Stimulated activated CD8-positive, alpha-beta memory T cell treated with anti-CD3 and anti-CD28 coated beads, Interleukin-12 subunit alpha, Interleukin-12 subunit beta, amount 100 ng/mL, for 1 hour (primary cell): ENCODE results near the gene VARS2.
"Not testable (repeated sequence)": the region's sequence is repeated elsewhere in the genome, so short reads cannot be mapped to it uniquely, and the experiment has no call there.

Experiments
- DNase-seq: peaks from one replicate; pipeline ENCODE4 v3.0.0-alpha.2; 2020; ENCODE audit warnings: low read depth

Gene VARS2

DNA sequence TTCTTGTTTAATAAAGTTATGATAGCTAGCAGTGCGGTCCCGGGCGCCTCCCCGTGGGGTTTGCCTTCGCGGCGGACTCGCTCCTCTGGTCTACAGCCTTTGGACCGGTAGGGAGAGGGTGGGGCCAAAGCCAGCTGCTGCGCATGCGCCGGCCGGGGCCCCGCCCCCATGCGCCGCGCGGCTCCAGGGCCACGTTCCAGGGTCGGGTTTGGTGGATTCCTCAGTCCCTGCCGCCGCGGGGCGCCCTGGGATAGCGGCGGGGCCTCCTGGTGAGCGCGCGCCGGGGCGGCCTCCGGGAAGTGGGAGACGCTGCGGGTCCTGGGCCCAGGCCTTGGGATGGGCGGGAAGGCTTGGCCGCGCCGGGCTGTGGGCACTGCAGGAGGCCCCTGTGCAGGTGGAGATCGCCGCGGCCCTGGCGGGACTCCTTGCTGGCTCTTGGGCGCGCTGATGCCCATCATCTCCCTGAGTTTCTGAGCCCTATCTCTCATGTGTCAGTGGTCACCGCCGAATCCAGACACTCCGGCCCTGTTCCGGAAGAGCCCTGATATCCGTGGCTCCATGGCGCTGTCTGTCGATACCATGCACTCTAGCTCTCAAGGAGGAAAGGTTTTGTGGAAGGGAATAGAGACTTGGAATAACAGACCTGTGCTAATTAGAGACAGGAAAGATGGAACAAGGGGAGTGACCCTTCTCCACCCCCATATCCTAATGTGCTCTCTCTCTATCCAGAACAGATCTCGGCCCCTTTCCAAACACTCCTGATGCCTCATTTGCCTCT is at the start of gene VARS2:
Gene VARS2, plus strand, starts transcription at position 163 of the 778 bp plus-strand sequence. Its CDS starts 599 bp downstream, at position 762.
- DNase-seq: peak; percentile 64

DNA sequence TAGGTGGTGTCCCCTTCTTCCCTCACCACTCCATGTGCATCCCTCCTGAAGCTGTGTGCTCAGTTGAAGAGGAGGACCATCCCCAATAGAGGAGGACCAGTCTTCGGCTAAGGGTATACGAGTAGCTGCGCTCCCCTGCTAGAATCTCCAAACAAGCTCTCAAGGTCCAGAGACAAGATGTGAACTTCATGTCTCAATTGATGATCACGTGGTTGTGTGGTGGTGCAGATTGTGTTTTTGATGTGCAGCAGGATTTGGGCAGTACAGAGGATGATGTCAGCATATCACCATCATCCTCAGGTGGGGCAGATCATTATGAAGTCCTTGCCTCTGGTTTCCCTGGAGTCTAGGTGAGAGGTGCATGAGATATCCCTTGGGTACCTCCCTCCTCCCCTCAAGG is 49.7 kb upstream of the VARS2 start:
- DNase-seq: no peak

- not testable (repeated sequence) for DNase-seq
Observed at GRCh38 chr6:30869241-30869749, 44.7 kb upstream of the VARS2 start.

DNA sequence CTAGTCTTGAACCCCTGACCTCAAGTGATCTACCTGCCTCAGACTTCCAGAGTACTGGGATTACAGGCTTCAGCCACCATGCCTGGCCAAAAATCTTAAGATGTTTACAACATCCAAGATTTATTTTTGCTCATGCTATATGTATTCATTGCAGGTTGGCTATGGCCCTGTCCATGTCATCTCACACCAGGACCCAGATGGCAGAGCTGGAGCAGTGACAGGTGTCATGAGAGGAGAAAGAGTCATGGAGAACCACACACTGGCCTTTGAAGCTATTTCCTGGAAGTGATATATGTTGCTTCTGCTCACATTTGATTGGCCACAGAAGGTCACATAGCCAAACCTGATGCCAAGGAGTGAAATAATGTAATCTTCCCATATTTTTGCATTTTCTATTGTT is 43.5 kb upstream of the VARS2 start:
- no peak for DNase-seq

GRCh38 chr6:30871592-30872183 is 42.4 kb upstream of the VARS2 start:
- DNase-seq: no peak

- DNase-seq: no peak
Observed at GRCh38 chr6:30873137-30873640, 40.8 kb upstream of the VARS2 start.

DNA sequence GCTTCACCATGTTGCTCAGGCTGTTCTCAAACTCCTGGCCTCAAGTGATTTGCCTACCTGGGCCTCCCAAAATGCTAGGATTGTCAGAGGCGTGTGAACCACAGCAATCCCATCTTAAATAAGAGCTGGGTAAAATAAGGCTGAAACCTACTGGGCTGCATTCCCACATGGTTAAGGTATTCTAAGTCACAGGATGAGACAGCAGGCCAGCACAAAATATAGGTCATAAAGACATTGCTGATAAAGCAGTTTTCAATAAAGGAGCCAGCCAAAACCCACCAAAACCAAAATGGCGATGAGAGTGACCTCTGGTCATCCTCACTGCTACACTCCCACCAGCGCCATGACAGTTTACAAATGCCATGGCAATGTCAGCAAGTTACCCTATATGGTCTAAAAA is 40.2 kb upstream of the VARS2 start:
- not testable (repeated sequence) for DNase-seq

DNA sequence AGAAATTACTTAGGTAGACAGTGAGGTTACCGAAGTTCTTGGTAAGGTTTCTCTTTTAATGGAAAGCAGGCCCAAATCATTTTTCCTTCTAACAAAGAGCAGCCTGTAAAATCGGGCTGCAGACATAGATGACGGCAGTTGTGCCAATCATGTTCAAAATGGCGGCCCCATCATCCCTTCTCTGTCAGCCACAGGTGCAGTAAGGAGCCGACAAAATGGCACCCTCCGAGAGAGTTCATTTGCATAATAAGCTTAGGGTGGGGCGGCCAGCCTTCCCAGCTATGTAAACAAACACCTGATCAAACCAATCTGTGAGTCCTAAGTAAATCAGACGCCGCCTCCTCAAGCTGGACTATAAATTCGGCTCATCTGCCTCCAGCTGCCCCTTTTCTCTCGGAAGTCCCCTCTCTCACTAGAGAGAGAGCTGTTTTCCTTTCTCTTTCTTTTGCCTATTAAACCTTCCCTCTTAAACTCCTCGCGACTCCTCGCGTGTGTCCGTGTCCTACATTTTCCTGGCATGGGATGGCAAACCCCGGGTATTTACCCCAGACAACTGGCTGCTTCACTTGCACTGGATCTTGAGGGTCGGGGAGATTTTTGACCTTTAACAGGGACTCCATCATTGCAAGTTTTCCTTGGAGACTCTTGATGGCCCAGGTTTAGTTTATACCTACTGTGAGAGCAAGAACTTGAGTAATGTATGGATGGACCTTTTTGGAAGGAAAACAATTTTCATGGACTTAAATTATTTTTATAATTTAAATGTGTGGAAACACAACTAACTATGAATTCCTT is 38.6 kb upstream of the VARS2 start:
- no peak for DNase-seq

GRCh38 chr6:30876039-30876730 is 37.9 kb upstream of the VARS2 start:
- no peak for DNase-seq

DNA sequence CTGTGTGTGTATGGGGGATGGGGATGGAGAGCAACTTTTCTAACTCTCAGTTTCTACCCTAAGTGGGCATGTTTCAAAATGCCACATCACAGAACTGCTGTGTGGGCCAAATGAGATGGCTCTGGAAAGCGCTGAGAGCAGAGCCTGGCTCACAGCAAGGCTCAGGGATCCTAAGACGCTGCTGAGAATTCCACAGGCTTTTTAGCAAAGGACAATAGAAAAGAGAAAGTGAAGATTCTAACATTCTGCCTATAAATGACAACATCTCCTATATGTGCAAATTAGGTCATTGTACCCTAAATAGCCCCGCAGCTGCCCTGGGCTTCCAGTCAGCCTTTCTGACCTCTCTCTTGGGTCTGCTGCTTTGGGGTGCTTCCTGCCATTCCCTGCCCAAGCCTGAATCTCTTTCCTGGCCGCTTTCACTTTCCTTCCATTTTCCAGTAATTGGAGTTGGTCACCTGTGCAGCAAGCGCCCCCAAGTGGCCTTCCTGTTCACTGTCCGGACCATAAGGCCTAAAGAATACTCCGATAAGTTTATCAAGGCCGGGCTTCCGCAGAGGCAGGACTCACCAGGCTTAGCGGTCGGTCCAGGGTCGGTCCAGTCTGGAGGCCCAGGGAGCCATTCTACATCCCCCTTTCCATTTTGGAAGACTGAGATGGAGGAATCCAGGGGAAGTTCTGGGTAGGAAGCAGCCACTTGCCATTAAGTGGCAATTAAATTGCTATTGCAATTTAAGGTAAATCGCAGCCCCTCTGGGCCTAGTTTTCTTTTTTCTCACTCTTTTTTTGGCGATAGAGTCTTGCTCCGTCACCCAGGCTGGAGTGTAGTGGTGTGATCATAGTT is 36.4 kb upstream of the VARS2 start:
- DNase-seq: peak; percentile 58

- no peak for DNase-seq
Observed at GRCh38 chr6:30879684-30880427, 34.2 kb upstream of the VARS2 start.

DNA sequence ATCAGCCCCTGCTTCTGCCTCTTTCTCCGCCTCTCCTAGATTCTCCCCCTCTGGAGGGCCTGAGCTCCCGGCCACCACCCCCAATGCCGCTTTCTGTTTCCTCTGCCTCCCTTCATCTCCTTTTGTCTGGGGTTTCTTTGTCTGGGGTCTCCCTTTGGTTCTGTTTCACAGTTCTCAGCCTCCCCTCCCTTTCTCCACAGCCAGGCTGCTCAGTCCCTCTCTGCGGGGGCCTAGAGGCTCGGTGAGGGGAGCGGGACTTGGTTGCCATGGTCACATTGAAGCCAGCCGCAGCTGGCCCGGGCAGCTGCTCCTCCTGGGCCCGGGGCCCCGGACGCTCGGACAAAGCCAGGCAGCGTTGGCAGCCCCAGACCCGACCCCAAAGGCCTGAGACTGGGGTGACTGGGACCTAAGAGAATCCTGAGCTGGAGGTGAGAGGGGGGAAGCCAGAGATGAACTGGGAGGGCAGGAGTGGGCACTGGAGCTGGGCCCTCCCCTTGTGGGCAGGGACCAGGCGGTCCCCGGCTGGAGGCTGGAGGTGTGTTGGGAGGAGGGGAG is 33.3 kb upstream of the VARS2 start:
- no peak for DNase-seq

- DNase-seq: no peak
Observed at GRCh38 chr6:30881392-30882203, 32.4 kb upstream of the VARS2 start.

GRCh38 chr6:30882204-30882758 is 31.8 kb upstream of the VARS2 start:
- no peak for DNase-seq

DNA sequence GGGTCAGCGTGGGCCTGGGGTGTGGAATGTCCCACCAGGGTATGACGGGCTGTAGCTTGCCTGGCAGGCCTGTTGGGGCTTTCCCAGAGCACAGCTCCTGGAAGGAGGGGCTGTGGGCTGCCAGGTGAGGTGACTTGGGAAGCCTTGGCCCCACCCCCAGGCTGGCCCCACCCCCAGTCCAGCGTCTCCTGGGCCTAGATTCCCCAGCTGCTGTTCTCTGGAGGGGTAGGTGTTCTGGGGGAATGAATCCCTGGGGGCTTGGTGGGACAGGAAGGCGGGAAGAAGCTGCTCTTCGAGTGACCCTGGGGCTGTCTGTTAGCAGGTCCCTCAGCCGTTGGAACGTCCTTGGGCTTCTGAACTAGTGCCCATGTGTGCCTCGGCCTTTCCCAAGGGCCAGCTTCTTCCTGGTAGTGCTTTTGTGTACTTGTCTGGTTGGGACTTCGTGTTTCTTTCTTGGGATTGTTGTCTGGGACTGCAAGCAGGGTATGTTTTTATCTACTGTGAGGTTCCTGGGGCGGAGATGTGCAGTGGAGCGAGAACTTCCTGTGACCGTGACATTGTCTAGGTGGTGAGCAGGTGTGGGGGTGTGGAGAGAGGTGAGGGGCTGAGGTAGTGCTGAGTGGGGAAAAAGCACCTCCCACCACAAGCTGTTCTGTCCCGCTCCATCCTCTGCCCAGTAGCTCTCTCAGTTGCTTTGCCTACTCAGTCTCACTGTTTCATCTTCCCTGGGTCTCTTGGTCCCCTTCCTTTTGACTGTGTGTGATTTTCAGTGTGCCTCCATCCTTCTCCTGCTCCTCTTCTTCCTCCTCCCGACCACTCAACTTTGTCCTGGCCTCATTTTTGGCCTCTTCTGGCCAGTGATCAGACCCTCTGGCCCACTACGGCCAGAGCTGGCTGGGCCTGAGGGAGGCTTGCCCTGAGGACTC is 31.0 kb upstream of the VARS2 start:
- no peak for DNase-seq

GRCh38 chr6:30883685-30884520 is 30.1 kb upstream of the VARS2 start, which contains the start of gene DDR1:
Gene DDR1 (plus strand): TSS chr6:30884519. CDS start chr6:30888730, 4,211 bp downstream.
- peak; percentile 17 for DNase-seq
